ENCODE data around the gene ZNF878. TPM values are rescaled to one million over a fixed set of nuclear protein-coding genes. Genes with fewer than 3 reads are reported as not detected.

Gene ZNF878
- total RNA-seq, 2 donors from 2014 or later: 0.39 to 0.48 TPM

GRCh38 chr19:12064590-12065538, 12.1 kb upstream of the ZNF878 start, which contains the start of gene ZNF844:
Gene ZNF844 (plus strand): TSS chr19:12064731. CDS start chr19:12064874, 143 bp downstream.
- H3K27me3 Mint-ChIP-seq: no peaks in the 10 kb centered on the region
- H3K36me3 Mint-ChIP-seq: no peaks in the 10 kb centered on the region
- peak within 1 kb of the TSS; percentile 77 for H3K4me3 Mint-ChIP-seq
- H3K4me1 Mint-ChIP-seq (ENCODE audit: low read depth in 2 of 2): peaks cover 0 to 7% of the 10 kb centered on the region in 2 donors
- peak; percentile 97 to 99 for ATAC-seq
- H3K9me3 Mint-ChIP-seq: no peaks in the 10 kb centered on the region
- H3K27ac Mint-ChIP-seq: peak within 1 kb of the TSS; percentile 60 to 74
- DNase-seq (ENCODE audit: low spot score): peak; percentile 90

- H3K36me3 Mint-ChIP-seq: peaks cover 5% of the 10 kb centered on the region
- ATAC-seq: no peak
- H3K27ac Mint-ChIP-seq: no peak overlapping the region
- peaks cover 0 to 3% of the 10 kb centered on the region in 2 donors for H3K27me3 Mint-ChIP-seq
- H3K4me3 Mint-ChIP-seq: no peak overlapping the region
- no peak for DNase-seq (ENCODE audit: low spot score)
- no peaks in the 10 kb centered on the region for H3K9me3 Mint-ChIP-seq
- H3K4me1 Mint-ChIP-seq (ENCODE audit: low read depth in 2 of 2): peaks cover 11 to 16% of the 10 kb centered on the region in 2 donors
Observed at GRCh38 chr19:12055784-12056183, 3.0 kb upstream of the ZNF878 start.

GRCh38 chr19:12052091-12052496, 667 bp downstream of the ZNF878 start:
- Mint-ChIP-seq H3K9me3 (no peaks in the 10 kb centered on the region), H3K4me1 (ENCODE audit: low read depth in 2 of 2) (peaks cover 11% of the 10 kb centered on the region in 2 donors), H3K27ac (peak overlapping the region in 1 of 2 donors; percentile 21), H3K27me3 (peaks cover 0 to 3% of the 10 kb centered on the region in 2 donors), H3K36me3 (peaks cover 5% of the 10 kb centered on the region), H3K4me3 (peak overlapping the region; percentile 80)
- DNase-seq (ENCODE audit: low spot score) (no peak), ATAC-seq (no peak)

GRCh38 chr19:12047868-12048267, 4.9 kb downstream of the ZNF878 start:
- no peak overlapping the region for H3K27ac Mint-ChIP-seq
- H3K4me3 Mint-ChIP-seq: no peak overlapping the region
- H3K4me1 Mint-ChIP-seq (ENCODE audit: low read depth in 2 of 2): peaks cover 6 to 8% of the 10 kb centered on the region in 2 donors
- H3K9me3 Mint-ChIP-seq: peaks cover 15% of the 10 kb centered on the region
- H3K36me3 Mint-ChIP-seq: peaks cover 30% of the 10 kb centered on the region
- DNase-seq (ENCODE audit: low spot score): no peak
- H3K27me3 Mint-ChIP-seq: peaks cover 0 to 3% of the 10 kb centered on the region in 2 donors
- no peak for ATAC-seq

GRCh38 chr19:12043752-12044422, 8.9 kb downstream of the ZNF878 start:
- Mint-ChIP-seq H3K4me3 (no peak overlapping the region), H3K9me3 (peaks cover 18% of the 10 kb centered on the region), H3K36me3 (peaks cover 29% of the 10 kb centered on the region), H3K4me1 (ENCODE audit: low read depth in 2 of 2) (no peaks in the 10 kb centered on the region), H3K27ac (no peak overlapping the region), H3K27me3 (no peaks in the 10 kb centered on the region)
- ATAC-seq: no peak
- no peak for DNase-seq (ENCODE audit: low spot score)

- no peak for DNase-seq (ENCODE audit: low spot score)
- no peak overlapping the region for H3K4me3 Mint-ChIP-seq
- no peaks in the 10 kb centered on the region for H3K4me1 Mint-ChIP-seq (ENCODE audit: low read depth in 2 of 2)
- H3K27me3 Mint-ChIP-seq: no peaks in the 10 kb centered on the region
- peaks cover 29% of the 10 kb centered on the region for H3K36me3 Mint-ChIP-seq
- ATAC-seq: no peak
- peaks cover 18% of the 10 kb centered on the region for H3K9me3 Mint-ChIP-seq
- H3K27ac Mint-ChIP-seq: no peak overlapping the region
Observed at GRCh38 chr19:12042893-12043292, 9.9 kb downstream of the ZNF878 start.

- Mint-ChIP-seq H3K4me1 (ENCODE audit: low read depth in 2 of 2) (peaks cover 6 to 10% of the 10 kb centered on the region in 2 donors), H3K27me3 (no peaks in the 10 kb centered on the region), H3K36me3 (peaks cover 10% of the 10 kb centered on the region), H3K4me3 (peak within 1 kb of the TSS; percentile 88), H3K27ac (peak within 1 kb of the TSS; percentile 35 to 77), H3K9me3 (no peaks in the 10 kb centered on the region)
- DNase-seq (ENCODE audit: low spot score): peak; percentile 92
- ATAC-seq: peak; percentile 99 to 100
Observed at GRCh38 chr19:12035220-12036172, 17.3 kb downstream of the ZNF878 start, which contains the start of gene ZNF433. Gene ZNF433 (minus strand): TSS chr19:12035679. CDS start chr19:12035539, 140 bp downstream.

GRCh38 chr19:12034620-12035019, 18.1 kb downstream of the ZNF878 start:
- Mint-ChIP-seq H3K4me1 (ENCODE audit: low read depth in 2 of 2) (peaks cover 6 to 10% of the 10 kb centered on the region in 2 donors), H3K27ac (peak overlapping the region in 1 of 2 donors; percentile 38), H3K4me3 (peak overlapping the region; percentile 73), H3K36me3 (peaks cover 10% of the 10 kb centered on the region), H3K9me3 (no peaks in the 10 kb centered on the region), H3K27me3 (no peaks in the 10 kb centered on the region)
- ATAC-seq (no peak), DNase-seq (ENCODE audit: low spot score) (no peak)

GRCh38 chr19:12034198-12034597, 18.6 kb downstream of the ZNF878 start:
- DNase-seq (ENCODE audit: low spot score): no peak
- Mint-ChIP-seq H3K27me3 (no peaks in the 10 kb centered on the region), H3K36me3 (peaks cover 10% of the 10 kb centered on the region)

GRCh38 chr19:12015753-12016116, 37.0 kb downstream of the ZNF878 start:
- Mint-ChIP-seq H3K4me1 (ENCODE audit: low read depth in 2 of 2) (no peaks in the 10 kb centered on the region), H3K9me3 (peaks cover 28% of the 10 kb centered on the region), H3K36me3 (peaks cover 45% of the 10 kb centered on the region), H3K4me3 (no peak overlapping the region), H3K27ac (no peak overlapping the region), H3K27me3 (no peaks in the 10 kb centered on the region)
- DNase-seq (ENCODE audit: low spot score) (no peak), ATAC-seq (no peak)

More at GRCh38 chr19:12034198-12034597, 18.6 kb downstream of the ZNF878 start:
- no peaks in the 10 kb centered on the region for H3K9me3 Mint-ChIP-seq
- peaks cover 6 to 10% of the 10 kb centered on the region in 2 donors for H3K4me1 Mint-ChIP-seq (ENCODE audit: low read depth in 2 of 2)
- ATAC-seq: no peak
- H3K27ac Mint-ChIP-seq: peak overlapping the region in 1 of 2 donors; percentile 38
- H3K4me3 Mint-ChIP-seq: peak overlapping the region; percentile 73

- Mint-ChIP-seq H3K36me3 (peaks cover 45% of the 10 kb centered on the region), H3K27me3 (no peaks in the 10 kb centered on the region), H3K4me3 (no peak overlapping the region), H3K4me1 (ENCODE audit: low read depth in 2 of 2) (no peaks in the 10 kb centered on the region), H3K27ac (no peak overlapping the region), H3K9me3 (peaks cover 25% of the 10 kb centered on the region)
- no peak for DNase-seq (ENCODE audit: low spot score)
- no peak for ATAC-seq
Observed at GRCh38 chr19:12015015-12015752, 37.6 kb downstream of the ZNF878 start.

GRCh38 chr19:12000152-12000981, 52.4 kb downstream of the ZNF878 start:
- H3K4me3 Mint-ChIP-seq: peak overlapping the region; percentile 2
- no peak for DNase-seq (ENCODE audit: low spot score)
- peaks cover 4% of the 10 kb centered on the region for H3K36me3 Mint-ChIP-seq
- ATAC-seq: peak in 1 of 2 donors; percentile 79
- H3K27ac Mint-ChIP-seq: peak overlapping the region; percentile 13 to 14
- H3K9me3 Mint-ChIP-seq: no peaks in the 10 kb centered on the region
- peaks cover 19 to 26% of the 10 kb centered on the region in 2 donors for H3K4me1 Mint-ChIP-seq (ENCODE audit: low read depth in 2 of 2)
- no peaks in the 10 kb centered on the region for H3K27me3 Mint-ChIP-seq

Data from natural killer cell treated with Interleukin-12 subunit alpha and Interleukin-12 subunit beta and Interleukin-15 and Interleukin-18, amount 100 ng/mL, for 72 hours (primary cell).